K562 (cell line): ENCODE measurements around the gene MKNK1. TPM values are rescaled to one million over a fixed set of nuclear protein-coding genes. Genes with fewer than 3 reads are reported as not detected.

Experiments
- CBX8 ChIP-seq: fragments of 200-600 bp; sonication (generic); IDR thresholded peaks from 2 replicates; pipeline ENCODE4 v1.6.1; 2012; ENCODE audit warnings: borderline replicate concordance, mixed run types, low read depth, mild to moderate bottlenecking, moderate library complexity, mixed read lengths, low read length, control low read depth, inconsistent platforms; ENCODE audit not compliant: poor library complexity, severe bottlenecking; ENCODE audit errors: extremely low read depth
- HNRNPL ChIP-seq: fragments of 200-400 bp; formaldehyde crosslinking; IDR thresholded peaks from 2 replicates; pipeline ENCODE4 v1.6.1; 2017; ENCODE audit warnings: low read depth, mild to moderate bottlenecking, low read length
- KAT2B ChIP-seq: IDR thresholded peaks from one replicate; pipeline ENCODE4 v1.6.1; 2012; ENCODE audit warnings: low read depth, mild to moderate bottlenecking, control low read depth, inconsistent platforms, low read length, moderate library complexity
- MAZ ChIP-seq, 2 experiments: fragments of 450-650 bp in 1 of 2; sonication (generic) in 1 of 2; formaldehyde crosslinking; IDR thresholded peaks in 1 of 2; conservative IDR thresholded peaks in 1 of 2; 2 replicates each; pipeline versions ENCODE4 v1.4.0 to v1.5.0; 2020; ENCODE audit warnings: mild to moderate bottlenecking in 1 of 2, missing genetic modification reagents in 1 of 2
- SREBF1 ChIP-seq: fragments of 150-350 bp; IDR thresholded peaks from 2 replicates; pipeline ENCODE4 v1.6.1; 2014; ENCODE audit warnings: antibody characterized with exemption, low read depth, low read length, borderline replicate concordance
- ZC3H11A ChIP-seq: IDR thresholded peaks from 2 replicates; pipeline ENCODE4 v1.6.1; 2012; ENCODE audit warnings: low read depth, low read length, improper control_type of control experiment
- ZKSCAN3 ChIP-seq: fragments of 250-450 bp; sonication (Bioruptor Pico); IDR thresholded peaks from 2 replicates; pipeline ENCODE4 v1.4.0; 2020
- ZNF134 ChIP-seq: fragments of 250-450 bp; sonication (Bioruptor Pico); conservative IDR thresholded peaks from 2 replicates; pipeline ENCODE4 v1.4.0; 2020
- ZNF347 ChIP-seq: fragments of 450-650 bp; formaldehyde crosslinking; IDR thresholded peaks from 2 replicates; pipeline ENCODE4 v1.4.0; 2020; ENCODE audit warnings: low read depth, mild to moderate bottlenecking, moderate library complexity
- ZNF408 ChIP-seq: fragments of 250-450 bp; sonication (Bioruptor Pico); IDR thresholded peaks from 2 replicates; pipeline ENCODE4 v1.4.0; 2020; ENCODE audit warnings: low read depth, mild to moderate bottlenecking, moderate library complexity
- ZNF707 ChIP-seq: fragments of 250-450 bp; sonication (Bioruptor Pico); conservative IDR thresholded peaks from 2 replicates; pipeline ENCODE4 v1.8.0; 2022; ENCODE audit warnings: inconsistent platforms, mild to moderate bottlenecking, moderate library complexity
- ZNF76 ChIP-seq: fragments of 250-450 bp; sonication (Bioruptor Pico); IDR thresholded peaks from 2 replicates; pipeline ENCODE4 v1.4.0; 2020; ENCODE audit warnings: mild to moderate bottlenecking, moderate library complexity, borderline replicate concordance
- polyA plus RNA-seq, 8 experiments: library from polyadenylated mRNA; depleted of rRNA in 4 of 8; stranded (reverse) in 5 of 8; unstranded in 3 of 8; fragments of >200 nt; fragmentation: Nextera tagmentation in 2 of 8; fragmentation: Illumina TruSeq in 1 of 8; extraction: Ambion mirVana in 2 of 8; extraction: Trizol in 1 of 8; gene quantifications; 2 replicates each; pipeline versions ENCODE4 v1.2.1 to v1.2.3, GENCODE V29; 2011 to 2014; ENCODE audit warnings: inconsistent platforms in 1 of 8, missing spikeins in 1 of 8
- total RNA-seq, 7 experiments: library from RNA; depleted of rRNA in 6 of 7; stranded (reverse); fragments of >200 nt in 6 of 7; fragmentation: Illumina TruSeq in 2 of 7; extraction: Trizol in 2 of 7; gene quantifications; 2 replicates each; pipeline versions ENCODE4 v1.2.1 to v1.2.3, GENCODE V29; 2011 to 2021; ENCODE audit warnings: low replicate concordance in 1 of 7
- TF ChIP-seq, protein P1 (sequence below): sonication (generic); formaldehyde crosslinking; IDR thresholded peaks from 2 replicates; pipeline ENCODE4 v1.8.1; 2023; ENCODE audit warnings: mild to moderate bottlenecking, missing genetic modification reagents
- TF ChIP-seq, protein P2 (sequence below): sonication (generic); IDR thresholded peaks from 2 replicates; pipeline ENCODE4 v1.6.1; 2016
- TF ChIP-seq, protein P3 (sequence below): sonication (generic); formaldehyde crosslinking; IDR thresholded peaks from 2 replicates; pipeline ENCODE4 v1.8.1; 2023; ENCODE audit warnings: mild to moderate bottlenecking, missing genetic modification reagents
- TF ChIP-seq, protein P4 (sequence below): fragments of 450-650 bp; IDR thresholded peaks from 2 replicates; pipeline ENCODE4 v1.6.1; 2018; ENCODE audit not compliant: partially characterized antibody
- TF ChIP-seq, protein P5 (sequence below), 3 experiments: fragments of 200-800 bp in 1 of 3; sonication (Bioruptor generic) in 1 of 3; sonication (generic) in 1 of 3; formaldehyde crosslinking in 1 of 3; IDR thresholded peaks; 2 replicates each; pipeline versions ENCODE4 v1.6.1 to v1.8.0; 2016 to 2022; ENCODE audit warnings: mild to moderate bottlenecking in 2 of 3, missing compliant biosample characterization in 2 of 3, missing genetic modification characterization in 2 of 3, missing genetic modification reagents in 1 of 3

MKNK1 gene
- total and polyA plus RNA-seq, 9 of the 15 experiments (the other 6 are each of a cell fraction or from before 2014, with no cell fraction given) = 27.7 to 51.3 (median 43.7) TPM

DNA sequence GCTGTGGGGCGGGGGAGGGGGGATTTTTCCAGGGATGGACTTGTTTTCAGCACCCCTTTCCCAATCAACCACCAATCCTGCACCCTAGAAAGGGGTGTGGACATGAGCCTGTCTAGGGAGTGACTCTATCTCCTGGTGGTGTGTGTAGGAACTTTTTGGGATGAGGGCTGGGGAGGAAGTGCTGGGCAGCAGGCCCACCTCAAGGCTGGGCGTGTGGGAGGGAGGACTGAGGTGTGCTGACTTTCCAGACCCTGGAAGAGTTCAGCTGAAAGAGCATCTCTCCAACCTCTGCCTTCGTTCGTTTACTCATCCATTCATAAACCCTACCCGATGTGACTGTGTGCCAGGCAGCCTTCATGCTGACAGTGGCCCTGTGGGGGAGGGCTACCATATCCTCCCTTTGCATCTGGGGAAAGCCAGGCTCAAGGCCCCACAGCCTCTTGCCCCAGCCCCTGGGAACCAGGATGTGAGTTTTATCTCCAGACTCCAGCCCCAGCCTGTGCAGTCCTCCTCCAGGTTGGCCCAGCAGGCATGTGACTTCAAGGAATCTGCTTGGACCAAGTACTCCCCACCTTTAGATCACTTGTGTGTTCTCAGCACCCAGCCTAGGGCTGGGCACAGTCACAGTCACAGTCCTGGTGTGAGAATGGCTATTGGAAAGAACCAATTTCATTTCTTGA, 59.4 kb downstream of the MKNK1 start (continued):
- TF ChIP-seq, protein P1, sequence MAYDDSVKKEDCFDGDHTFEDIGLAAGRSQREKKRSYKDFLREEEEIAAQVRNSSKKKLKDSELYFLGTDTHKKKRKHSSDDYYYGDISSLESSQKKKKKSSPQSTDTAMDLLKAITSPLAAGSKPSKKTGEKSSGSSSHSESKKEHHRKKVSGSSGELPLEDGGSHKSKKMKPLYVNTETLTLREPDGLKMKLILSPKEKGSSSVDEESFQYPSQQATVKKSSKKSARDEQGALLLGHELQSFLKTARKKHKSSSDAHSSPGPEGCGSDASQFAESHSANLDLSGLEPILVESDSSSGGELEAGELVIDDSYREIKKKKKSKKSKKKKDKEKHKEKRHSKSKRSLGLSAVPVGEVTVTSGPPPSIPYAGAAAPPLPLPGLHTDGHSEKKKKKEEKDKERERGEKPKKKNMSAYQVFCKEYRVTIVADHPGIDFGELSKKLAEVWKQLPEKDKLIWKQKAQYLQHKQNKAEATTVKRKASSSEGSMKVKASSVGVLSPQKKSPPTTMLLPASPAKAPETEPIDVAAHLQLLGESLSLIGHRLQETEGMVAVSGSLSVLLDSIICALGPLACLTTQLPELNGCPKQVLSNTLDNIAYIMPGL (CRISPR knock-in tag) = no peak
- TF ChIP-seq SREBF1 (no peak), ZNF408 (CRISPR knock-in tag) (no peak), CBX8 (no peak), MAZ (CRISPR knock-in tag; conservative IDR thresholded peaks at IDR 0.05 in 1 of 2, IDR thresholded peaks at IDR 0.05 in 1 of 2) (peak; percentile 62 to 95), ZNF707 (CRISPR knock-in tag) (no peak), ZC3H11A (no peak), KAT2B (no peak), ZKSCAN3 (CRISPR knock-in tag) (no peak), HNRNPL (no peak; the same call in 1 of the 2 replicates), ZNF134 (CRISPR knock-in tag) (no peak), ZNF347 (no peak), ZNF76 (no peak)
- TF ChIP-seq, protein P2, sequence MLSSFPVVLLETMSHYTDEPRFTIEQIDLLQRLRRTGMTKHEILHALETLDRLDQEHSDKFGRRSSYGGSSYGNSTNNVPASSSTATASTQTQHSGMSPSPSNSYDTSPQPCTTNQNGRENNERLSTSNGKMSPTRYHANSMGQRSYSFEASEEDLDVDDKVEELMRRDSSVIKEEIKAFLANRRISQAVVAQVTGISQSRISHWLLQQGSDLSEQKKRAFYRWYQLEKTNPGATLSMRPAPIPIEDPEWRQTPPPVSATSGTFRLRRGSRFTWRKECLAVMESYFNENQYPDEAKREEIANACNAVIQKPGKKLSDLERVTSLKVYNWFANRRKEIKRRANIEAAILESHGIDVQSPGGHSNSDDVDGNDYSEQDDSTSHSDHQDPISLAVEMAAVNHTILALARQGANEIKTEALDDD = no peak
- TF ChIP-seq, protein P3, sequence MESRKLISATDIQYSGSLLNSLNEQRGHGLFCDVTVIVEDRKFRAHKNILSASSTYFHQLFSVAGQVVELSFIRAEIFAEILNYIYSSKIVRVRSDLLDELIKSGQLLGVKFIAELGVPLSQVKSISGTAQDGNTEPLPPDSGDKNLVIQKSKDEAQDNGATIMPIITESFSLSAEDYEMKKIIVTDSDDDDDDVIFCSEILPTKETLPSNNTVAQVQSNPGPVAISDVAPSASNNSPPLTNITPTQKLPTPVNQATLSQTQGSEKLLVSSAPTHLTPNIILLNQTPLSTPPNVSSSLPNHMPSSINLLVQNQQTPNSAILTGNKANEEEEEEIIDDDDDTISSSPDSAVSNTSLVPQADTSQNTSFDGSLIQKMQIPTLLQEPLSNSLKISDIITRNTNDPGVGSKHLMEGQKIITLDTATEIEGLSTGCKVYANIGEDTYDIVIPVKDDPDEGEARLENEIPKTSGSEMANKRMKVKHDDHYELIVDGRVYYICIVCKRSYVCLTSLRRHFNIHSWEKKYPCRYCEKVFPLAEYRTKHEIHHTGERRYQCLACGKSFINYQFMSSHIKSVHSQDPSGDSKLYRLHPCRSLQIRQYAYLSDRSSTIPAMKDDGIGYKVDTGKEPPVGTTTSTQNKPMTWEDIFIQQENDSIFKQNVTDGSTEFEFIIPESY (CRISPR knock-in tag) = no peak
- TF ChIP-seq, protein P4, sequence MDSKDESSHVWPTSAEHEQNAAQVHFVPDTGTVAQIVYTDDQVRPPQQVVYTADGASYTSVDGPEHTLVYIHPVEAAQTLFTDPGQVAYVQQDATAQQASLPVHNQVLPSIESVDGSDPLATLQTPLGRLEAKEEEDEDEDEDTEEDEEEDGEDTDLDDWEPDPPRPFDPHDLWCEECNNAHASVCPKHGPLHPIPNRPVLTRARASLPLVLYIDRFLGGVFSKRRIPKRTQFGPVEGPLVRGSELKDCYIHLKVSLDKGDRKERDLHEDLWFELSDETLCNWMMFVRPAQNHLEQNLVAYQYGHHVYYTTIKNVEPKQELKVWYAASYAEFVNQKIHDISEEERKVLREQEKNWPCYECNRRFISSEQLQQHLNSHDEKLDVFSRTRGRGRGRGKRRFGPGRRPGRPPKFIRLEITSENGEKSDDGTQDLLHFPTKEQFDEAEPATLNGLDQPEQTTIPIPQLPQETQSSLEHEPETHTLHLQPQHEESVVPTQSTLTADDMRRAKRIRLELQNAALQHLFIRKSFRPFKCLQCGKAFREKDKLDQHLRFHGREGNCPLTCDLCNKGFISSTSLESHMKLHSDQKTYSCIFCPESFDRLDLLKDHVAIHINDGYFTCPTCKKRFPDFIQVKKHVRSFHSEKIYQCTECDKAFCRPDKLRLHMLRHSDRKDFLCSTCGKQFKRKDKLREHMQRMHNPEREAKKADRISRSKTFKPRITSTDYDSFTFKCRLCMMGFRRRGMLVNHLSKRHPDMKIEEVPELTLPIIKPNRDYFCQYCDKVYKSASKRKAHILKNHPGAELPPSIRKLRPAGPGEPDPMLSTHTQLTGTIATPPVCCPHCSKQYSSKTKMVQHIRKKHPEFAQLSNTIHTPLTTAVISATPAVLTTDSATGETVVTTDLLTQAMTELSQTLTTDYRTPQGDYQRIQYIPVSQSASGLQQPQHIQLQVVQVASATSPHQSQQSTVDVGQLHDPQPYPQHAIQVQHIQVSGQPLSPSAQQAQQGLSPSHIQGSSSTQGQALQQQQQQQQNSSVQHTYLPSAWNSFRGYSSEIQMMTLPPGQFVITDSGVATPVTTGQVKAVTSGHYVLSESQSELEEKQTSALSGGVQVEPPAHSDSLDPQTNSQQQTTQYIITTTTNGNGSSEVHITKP = peak; percentile 17
- TF ChIP-seq, protein P5, sequence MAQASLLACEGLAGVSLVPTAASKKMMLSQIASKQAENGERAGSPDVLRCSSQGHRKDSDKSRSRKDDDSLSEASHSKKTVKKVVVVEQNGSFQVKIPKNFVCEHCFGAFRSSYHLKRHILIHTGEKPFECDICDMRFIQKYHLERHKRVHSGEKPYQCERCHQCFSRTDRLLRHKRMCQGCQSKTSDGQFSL (CRISPR knock-in tag; IDR thresholded peaks at IDR 0.05) = no peak
- TF ChIP-seq, protein P5 (tag; IDR thresholded peaks at IDR 0.05) = no peak
